Glutamatergic neuron (in vitro differentiated cells): Measurements from ENCODE around the gene RAP1GAP. TPM values are rescaled to one million over a fixed set of nuclear protein-coding genes. Genes with fewer than 3 reads are reported as not detected.

Experiments used
- DNase-seq: peaks from one replicate; pipeline ENCODE4 v3.0.0; 2022
- H3K27ac Mint-ChIP-seq: one replicate; pipeline ENCODE4 v1.8.0; 2020; ENCODE audit warnings: mild to moderate bottlenecking, mixed read lengths, inconsistent platforms; ENCODE audit not compliant: unreplicated experiment
- H3K27me3 Mint-ChIP-seq: one replicate; pipeline ENCODE4 v1.8.0; 2020; ENCODE audit warnings: mild to moderate bottlenecking, moderate library complexity, mixed read lengths, inconsistent platforms; ENCODE audit not compliant: unreplicated experiment
- H3K36me3 Mint-ChIP-seq: one replicate; pipeline ENCODE4 v1.8.0; 2020; ENCODE audit warnings: mild to moderate bottlenecking, mixed read lengths, inconsistent platforms; ENCODE audit not compliant: unreplicated experiment
- H3K4me1 Mint-ChIP-seq: one replicate; pipeline ENCODE4 v1.8.0; 2020; ENCODE audit warnings: mild to moderate bottlenecking, low read depth, mixed read lengths, inconsistent platforms; ENCODE audit not compliant: unreplicated experiment
- H3K4me3 Mint-ChIP-seq: one replicate; pipeline ENCODE4 v1.8.0; 2020; ENCODE audit warnings: mild to moderate bottlenecking, mixed read lengths, inconsistent platforms; ENCODE audit not compliant: unreplicated experiment
- H3K9me3 Mint-ChIP-seq: one replicate; pipeline ENCODE4 v1.8.0; 2020; ENCODE audit warnings: mild to moderate bottlenecking, moderate library complexity, mixed read lengths, inconsistent platforms; ENCODE audit not compliant: unreplicated experiment
- CTCF ChIP-seq: fragments of 200-600 bp; sonication (generic); IDR thresholded peaks from one replicate; pipeline ENCODE4 v1.5.0; 2021; ENCODE audit not compliant: partially characterized antibody, unreplicated experiment
- total RNA-seq: library from RNA; stranded (reverse); fragmentation: NEBNext Ultra II Directional; extraction: Animal tissue kit (Norgen Biotek cat#: 25700); gene quantifications from one replicate; pipeline ENCODE4 v1.2.1, GENCODE V29; 2021; ENCODE audit not compliant: unreplicated experiment

Gene RAP1GAP
- total RNA-seq, 1 donor from 2014 or later: 4.8 TPM

GRCh38 chr1:21652937-21653743 is 16.0 kb downstream of the RAP1GAP start:
- no peak overlapping the region for H3K27ac Mint-ChIP-seq
- H3K27me3 Mint-ChIP-seq: peaks cover 17% of the 10 kb centered on the region
- TF ChIP-seq CTCF: no peak
- H3K4me1 Mint-ChIP-seq: peaks cover 8% of the 10 kb centered on the region
- H3K36me3 Mint-ChIP-seq: no peaks in the 10 kb centered on the region
- no peak overlapping the region for H3K4me3 Mint-ChIP-seq
- no peak for DNase-seq
- no peaks in the 10 kb centered on the region for H3K9me3 Mint-ChIP-seq

- Mint-ChIP-seq H3K27ac (no peak overlapping the region), H3K36me3 (no peaks in the 10 kb centered on the region), H3K4me1 (peaks cover 8% of the 10 kb centered on the region), H3K27me3 (peaks cover 20% of the 10 kb centered on the region), H3K9me3 (no peaks in the 10 kb centered on the region), H3K4me3 (peak overlapping the region; percentile 68)
- no peak for DNase-seq
- TF ChIP-seq CTCF: no peak
These were observed 16.8 kb downstream of the RAP1GAP start for GRCh38 chr1:21652101-21652936.

GRCh38 chr1:21651214-21652042 is 17.7 kb downstream of the RAP1GAP start:
- H3K27ac Mint-ChIP-seq: no peak overlapping the region
- no peaks in the 10 kb centered on the region for H3K9me3 Mint-ChIP-seq
- no peaks in the 10 kb centered on the region for H3K36me3 Mint-ChIP-seq
- peak overlapping the region; percentile 85 for H3K4me3 Mint-ChIP-seq
- TF ChIP-seq CTCF: no peak
- peaks cover 3% of the 10 kb centered on the region for H3K4me1 Mint-ChIP-seq
- peak; percentile 40 for DNase-seq
- peaks cover 24% of the 10 kb centered on the region for H3K27me3 Mint-ChIP-seq

GRCh38 chr1:21650400-21650799 is 18.8 kb downstream of the RAP1GAP start:
- no peaks in the 10 kb centered on the region for H3K36me3 Mint-ChIP-seq
- peaks cover 24% of the 10 kb centered on the region for H3K27me3 Mint-ChIP-seq
- peaks cover 3% of the 10 kb centered on the region for H3K4me1 Mint-ChIP-seq
- no peak overlapping the region for H3K27ac Mint-ChIP-seq
- no peak for TF ChIP-seq CTCF
- no peak overlapping the region for H3K4me3 Mint-ChIP-seq
- no peaks in the 10 kb centered on the region for H3K9me3 Mint-ChIP-seq
- no peak for DNase-seq
